ENCODE measurements around the gene RARA.

GRCh38 chr17:40366861-40367518, 58.0 kb downstream of the RARA start:
- TF ChIP-seq EZH2 (IDR thresholded peaks at IDR 0.05; ENCODE audit: low read depth): no peak
- TF ChIP-seq CTCF (conservative IDR thresholded peaks at IDR 0.05): no peak

Data from PC-9 (cell line).